Uterus (tissue), 4 donors: ENCODE data around the gene PIEZO2. TPM values are rescaled to one million over a fixed set of nuclear protein-coding genes. Genes with fewer than 3 reads are reported as not detected.

Source experiments
- DNase-seq, 2 donors: peaks; one replicate each; pipeline ENCODE4 v3.0.0-alpha.2; 2019 to 2020
- H3K27ac ChIP-seq, 2 donors: fragments of 200-600 bp; sonication (generic); 1 replicate in 1 of 2; 2 replicates in 1 of 2; pipeline ENCODE4 v1.5.1; 2016 to 2018
- H3K27me3 ChIP-seq, 2 donors: fragments of 200-600 bp; sonication (generic); one replicate each; pipeline ENCODE4 v1.5.1; 2018 to 2019; ENCODE audit warnings: control low read depth in 1 of 2
- H3K36me3 ChIP-seq, 2 donors: fragments of 200-600 bp; sonication (generic); one replicate each; pipeline ENCODE4 v1.5.1; 2019; ENCODE audit warnings: control low read depth in 1 of 2
- H3K4me1 ChIP-seq, 2 donors: fragments of 200-600 bp; sonication (generic); one replicate each; pipeline ENCODE4 v1.5.1; 2018 to 2019; ENCODE audit warnings: control low read depth in 1 of 2
- H3K4me3 ChIP-seq, 2 donors: fragments of 200-600 bp; sonication (generic); 1 replicate in 1 of 2; 2 replicates in 1 of 2; pipeline ENCODE4 v1.5.1; 2018 to 2019; ENCODE audit warnings: mild to moderate bottlenecking in 1 of 2
- H3K9me3 ChIP-seq, 2 donors: fragments of 200-600 bp; sonication (generic); one replicate each; pipeline ENCODE4 v1.5.1; 2019; ENCODE audit warnings: control low read depth in 1 of 2
- CTCF ChIP-seq, 4 experiments: fragments of 200-600 bp in 2 of 4; fragments of 450-650 bp in 2 of 4; sonication (generic) in 2 of 4; IDR thresholded peaks; one replicate each; pipeline ENCODE4 v1.5.1; 2016 to 2019; ENCODE audit warnings: antibody characterized with exemption in 4 of 4, mild to moderate bottlenecking in 2 of 4, moderate library complexity in 1 of 4
- POLR2A ChIP-seq, 2 donors: fragments of 450-650 bp; IDR thresholded peaks; one replicate each; pipeline ENCODE4 v1.6.1; 2016; ENCODE audit warnings: antibody characterized with exemption in 2 of 2, mild to moderate bottlenecking in 1 of 2, moderate library complexity in 1 of 2
- intact Hi-C: fragments of 100-400 bp; cut with DNase I; formaldehyde crosslinking; loops from one replicate; pipeline ENCODE4 v1.15.1; 2023; ENCODE audit warnings: low total_unique reads
- total RNA-seq, 4 donors: library from RNA; depleted of rRNA in 3 of 4; stranded (reverse); fragments of >200 nt in 3 of 4; gene quantifications; one replicate each; pipeline versions ENCODE4 v1.1.0 to v1.2.4, GENCODE V29; 2014 to 2023
- donor health status: DM: yes; HTN: yes; CAD: no.

The PIEZO2 gene
- total RNA-seq, 4 donors from 2014 or later: 1.8 to 42.8 (median 5.6) TPM

- no peaks in the 10 kb centered on the region for H3K4me1 ChIP-seq
- TF ChIP-seq POLR2A (IDR thresholded peaks at IDR 0.05) (no peak), CTCF (IDR thresholded peaks at IDR 0.05) (no peak)
- intact Hi-C loops: no loop called here
- H3K4me3 ChIP-seq: no peak overlapping the region
- no peaks in the 10 kb centered on the region for H3K9me3 ChIP-seq
- no peak for DNase-seq
- no peak overlapping the region for H3K27ac ChIP-seq
- H3K36me3 ChIP-seq: no peaks in the 10 kb centered on the region
- no peaks in the 10 kb centered on the region for H3K27me3 ChIP-seq
These were observed 35.4 kb downstream of the PIEZO2 start for GRCh38 chr18:11113937-11114336.

- Histone ChIP-seq H3K4me3 (no peak overlapping the region), H3K9me3 (no peaks in the 10 kb centered on the region), H3K4me1 (no peaks in the 10 kb centered on the region), H3K27ac (no peak overlapping the region), H3K36me3 (no peaks in the 10 kb centered on the region), H3K27me3 (no peaks in the 10 kb centered on the region)
- TF ChIP-seq POLR2A (IDR thresholded peaks at IDR 0.05) (no peak), CTCF (IDR thresholded peaks at IDR 0.05) (no peak)
- no peak for DNase-seq
- intact Hi-C loops: no loop called here
These were observed 36.3 kb downstream of the PIEZO2 start for GRCh38 chr18:11113046-11113548.

- TF ChIP-seq POLR2A (IDR thresholded peaks at IDR 0.05): no peak
- no peak for TF ChIP-seq CTCF (IDR thresholded peaks at IDR 0.05)
- DNase-seq: no peak
These were observed 37.1 kb downstream of the PIEZO2 start for GRCh38 chr18:11112286-11112685.

GRCh38 chr18:11110509-11110908, 38.9 kb downstream of the PIEZO2 start:
- no peaks in the 10 kb centered on the region for H3K4me1 ChIP-seq
- no peak for DNase-seq
- H3K4me3 ChIP-seq: no peak overlapping the region
- intact Hi-C loops: no loop called here
- TF ChIP-seq POLR2A (IDR thresholded peaks at IDR 0.05) (no peak), CTCF (IDR thresholded peaks at IDR 0.05) (no peak)
- no peaks in the 10 kb centered on the region for H3K27me3 ChIP-seq
- no peak overlapping the region for H3K27ac ChIP-seq
- no peaks in the 10 kb centered on the region for H3K36me3 ChIP-seq
- no peaks in the 10 kb centered on the region for H3K9me3 ChIP-seq

More at GRCh38 chr18:11112286-11112685, 37.1 kb downstream of the PIEZO2 start:
- no peaks in the 10 kb centered on the region for H3K4me1 ChIP-seq
- intact Hi-C loops: no loop called here
- H3K36me3 ChIP-seq: no peaks in the 10 kb centered on the region
- H3K27me3 ChIP-seq: no peaks in the 10 kb centered on the region
- no peak overlapping the region for H3K4me3 ChIP-seq
- no peaks in the 10 kb centered on the region for H3K9me3 ChIP-seq
- H3K27ac ChIP-seq: no peak overlapping the region

- Histone ChIP-seq H3K27ac (no peak overlapping the region), H3K36me3 (no peaks in the 10 kb centered on the region), H3K4me1 (no peaks in the 10 kb centered on the region), H3K4me3 (no peak overlapping the region), H3K9me3 (no peaks in the 10 kb centered on the region), H3K27me3 (no peaks in the 10 kb centered on the region)
- DNase-seq: no peak
- intact Hi-C loops: no loop called here
- TF ChIP-seq CTCF (IDR thresholded peaks at IDR 0.05): no peak
- no peak for TF ChIP-seq POLR2A (IDR thresholded peaks at IDR 0.05)
These were observed 40.4 kb downstream of the PIEZO2 start for GRCh38 chr18:11108947-11109346.
